H1 (cell line): ENCODE results near the gene NAP1L1. TPM values are rescaled to one million over a fixed set of nuclear protein-coding genes. Genes with fewer than 3 reads are reported as not detected.

ENCODE experiments used
- CTCF ChIA-PET: fragments of 300-600 bp; sonication (Branson Sonifier 250); formaldehyde crosslinking; loops from one replicate; lab custom pipeline; 2021; ENCODE audit not compliant: partially characterized antibody; lab: Charles Lee
- POLR2A ChIA-PET: fragments of 300-600 bp; sonication (Branson Sonifier 250); formaldehyde crosslinking; loops from one replicate; lab custom pipeline; 2021; ENCODE audit warnings: inconsistent platforms; ENCODE audit not compliant: partially characterized antibody; lab: Charles Lee
- DNase-seq, 2 experiments: peaks; one replicate each; pipeline versions ENCODE4 v3.0.0 to v3.0.0-alpha.2; 2010 to 2022; ENCODE audit warnings: low spot score in 2 of 2, low read depth in 1 of 2, mixed read lengths in 1 of 2
- FAIRE-seq: peaks from 2 replicates; lab custom pipeline; 2011; peaks lifted over from hg19 to GRCh38; lab: Jason Lieb, UNC
- H2AFZ ChIP-seq: 2 replicates; pipeline ENCODE4 v1.8.1; 2012; ENCODE audit warnings: low read length, inconsistent platforms
- H2AK5ac ChIP-seq: 2 replicates; pipeline ENCODE4 v1.6.1; 2013; ENCODE audit warnings: low read depth, low read length
- H2BK120ac ChIP-seq: replicated peaks from 2 replicates; pipeline ENCODE3; 2013; ENCODE audit warnings: low read depth, low read length, inconsistent platforms
- H2BK12ac ChIP-seq: 2 replicates; pipeline ENCODE4 v1.6.1; 2013; ENCODE audit warnings: low read depth, low read length
- H2BK15ac ChIP-seq: 2 replicates; pipeline ENCODE4 v1.6.1; 2013; ENCODE audit warnings: low read length
- H2BK20ac ChIP-seq: 2 replicates; pipeline ENCODE4 v1.6.1; 2013; ENCODE audit warnings: low read length
- H2BK5ac ChIP-seq: 2 replicates; pipeline ENCODE4 v1.6.1; 2013; ENCODE audit warnings: low read depth, low read length
- H3K14ac ChIP-seq: 2 replicates; pipeline ENCODE4 v1.6.1; 2013; ENCODE audit warnings: inconsistent platforms; ENCODE audit not compliant: insufficient read length
- H3K18ac ChIP-seq: 2 replicates; pipeline ENCODE4 v1.6.1; 2013; ENCODE audit warnings: low read length; ENCODE audit errors: extremely low read depth
- H3K23ac ChIP-seq: 2 replicates; pipeline ENCODE4 v1.6.1; 2013; ENCODE audit warnings: inconsistent platforms; ENCODE audit not compliant: insufficient read length
- H3K23me2 ChIP-seq: 2 replicates; pipeline ENCODE4 v1.6.1; 2013; ENCODE audit warnings: low read depth, low read length
- H3K27ac ChIP-seq: 2 replicates; pipeline ENCODE4 v1.6.1; 2011; ENCODE audit warnings: low read depth, low read length, inconsistent platforms
- H3K27me3 ChIP-seq, 4 experiments: replicated peaks in 1 of 4; 1 replicate in 1 of 4; 2 replicates in 3 of 4; pipeline versions ENCODE4 v1.6.1 to v1.8.1; 2011 to 2013; ENCODE audit warnings: low read length in 3 of 4, mild to moderate bottlenecking in 3 of 4, inconsistent platforms in 2 of 4, mixed read lengths in 2 of 4, moderate library complexity in 1 of 4; ENCODE audit not compliant: control insufficient read depth in 3 of 4, insufficient read depth in 3 of 4; ENCODE audit errors: extremely low read depth in 1 of 4
- H3K36me3 ChIP-seq, 4 experiments: 2 replicates each; pipeline versions ENCODE4 v1.6.1 to v1.8.1; 2011 to 2013; ENCODE audit warnings: mild to moderate bottlenecking in 4 of 4, low read length in 3 of 4, moderate library complexity in 2 of 4, control low read depth in 1 of 4, inconsistent platforms in 1 of 4; ENCODE audit not compliant: insufficient read depth in 4 of 4, control insufficient read depth in 2 of 4
- H3K4ac ChIP-seq: replicated peaks from 2 replicates; pipeline ENCODE3; 2013; ENCODE audit warnings: low read length, low read depth, mixed read lengths, inconsistent platforms; ENCODE audit not compliant: insufficient read length
- H3K4me1 ChIP-seq, 4 experiments: replicated peaks in 1 of 4; 1 replicate in 1 of 4; 2 replicates in 3 of 4; pipeline versions ENCODE4 v1.6.1 to v1.8.1; 2011 to 2013; ENCODE audit warnings: low read length in 3 of 4, inconsistent platforms in 2 of 4, mixed read lengths in 1 of 4; ENCODE audit not compliant: insufficient read depth in 4 of 4, control insufficient read depth in 3 of 4
- H3K4me2 ChIP-seq, 2 experiments: 2 replicates each; pipeline versions ENCODE4 v1.6.1 to v1.8.1; 2011 to 2013; ENCODE audit warnings: low read depth in 2 of 2, low read length in 2 of 2, control low read depth in 1 of 2, inconsistent platforms in 1 of 2, mild to moderate bottlenecking in 1 of 2; ENCODE audit not compliant: insufficient read depth in 1 of 2
- H3K4me3 ChIP-seq, 4 experiments: fragments of 200-600, 300-600 bp in 1 of 4; sonication (generic), shearing (Covaris generic), sonication (Bioruptor Twin) in 1 of 4; 2 replicates each; pipeline versions ENCODE4 v1.5.1 to v1.8.1; 2011 to 2016; ENCODE audit warnings: low read length in 4 of 4, low read depth in 3 of 4, control low read depth in 2 of 4, inconsistent platforms in 2 of 4, mild to moderate bottlenecking in 2 of 4, mixed read lengths in 1 of 4, moderate library complexity in 1 of 4; ENCODE audit not compliant: insufficient read depth in 2 of 4; ENCODE audit errors: extremely low read depth in 1 of 4
- H3K56ac ChIP-seq: replicated peaks from 2 replicates; pipeline ENCODE3; 2013; ENCODE audit warnings: low read depth, mild to moderate bottlenecking, mixed read lengths, low read length, inconsistent platforms; ENCODE audit not compliant: insufficient read length
- H3K79me1 ChIP-seq: 2 replicates; pipeline ENCODE4 v1.6.1; 2013; ENCODE audit warnings: low read depth, low read length, control low read depth
- H3K79me2 ChIP-seq, 2 experiments: 2 replicates each; pipeline versions ENCODE4 v1.6.1 to v1.8.1; 2012 to 2013; ENCODE audit warnings: low read length in 2 of 2, mild to moderate bottlenecking in 2 of 2, inconsistent platforms in 1 of 2; ENCODE audit not compliant: insufficient read depth in 2 of 2, control insufficient read depth in 1 of 2
- H3K9ac ChIP-seq, 4 experiments: replicated peaks in 1 of 4; 1 replicate in 1 of 4; 2 replicates in 3 of 4; pipeline versions ENCODE4 v1.6.1 to v1.8.1; 2011 to 2013; ENCODE audit warnings: low read depth in 3 of 4, low read length in 3 of 4, control low read depth in 2 of 4, mild to moderate bottlenecking in 2 of 4, moderate library complexity in 2 of 4, inconsistent platforms in 1 of 4; ENCODE audit errors: extremely low read depth in 1 of 4
- H3K9me3 ChIP-seq, 2 experiments: 2 replicates each; pipeline versions ENCODE4 v1.6.1 to v1.8.1; 2012 to 2013; ENCODE audit warnings: mild to moderate bottlenecking in 2 of 2, moderate library complexity in 2 of 2, control low read depth in 1 of 2, inconsistent platforms in 1 of 2, low read depth in 1 of 2, low read length in 1 of 2, mixed read lengths in 1 of 2; ENCODE audit not compliant: insufficient read depth in 2 of 2
- H4K20me1 ChIP-seq, 2 experiments: replicated peaks in 1 of 2; 2 replicates each; pipeline versions ENCODE3 to v1.8.1; 2011 to 2013; ENCODE audit warnings: inconsistent platforms in 2 of 2, low read length in 2 of 2, mild to moderate bottlenecking in 1 of 2; ENCODE audit not compliant: insufficient read depth in 2 of 2, control insufficient read depth in 1 of 2
- H4K5ac ChIP-seq: 2 replicates; pipeline ENCODE4 v1.6.1; 2013; ENCODE audit warnings: low read length, low read depth, mixed read lengths, inconsistent platforms; ENCODE audit not compliant: insufficient read length
- H4K8ac ChIP-seq: 2 replicates; pipeline ENCODE4 v1.8.0; 2013; ENCODE audit warnings: mild to moderate bottlenecking, moderate library complexity, low read length, inconsistent platforms; ENCODE audit not compliant: insufficient read depth; ENCODE audit errors: extremely low read depth
- H4K91ac ChIP-seq: replicated peaks from 2 replicates; pipeline ENCODE3; 2013; ENCODE audit warnings: low read length, mixed read lengths, inconsistent platforms; ENCODE audit not compliant: insufficient read length
- ASH2L ChIP-seq: fragments of 200-600, 300-600 bp; sonication (generic); IDR thresholded peaks from one replicate; pipeline ENCODE4 v1.7.1; 2017; ENCODE audit warnings: low read length
- ATF3 ChIP-seq: IDR thresholded peaks from 2 replicates; pipeline ENCODE4 v1.6.1; 2011; ENCODE audit warnings: low read depth, mild to moderate bottlenecking, low read length; ENCODE audit not compliant: insufficient read depth
- CBX5 ChIP-seq: fragments of 300-800, 300-1000 bp; sonication (generic); IDR thresholded peaks from 2 replicates; pipeline ENCODE4 v1.7.1; 2016; ENCODE audit warnings: antibody characterized with exemption, low read length, low read depth
- CEBPB ChIP-seq: IDR thresholded peaks from 2 replicates; pipeline ENCODE4 v1.6.1; 2012; ENCODE audit warnings: low read depth, low read length
- CHD2 ChIP-seq: IDR thresholded peaks from 2 replicates; pipeline ENCODE4 v1.6.1; 2012; ENCODE audit warnings: low read length, improper control_type of control experiment
- HDAC2 ChIP-seq, 2 experiments: fragments of 300-600 bp in 1 of 2; sonication (generic) in 1 of 2; IDR thresholded peaks; 2 replicates each; pipeline ENCODE4 v1.6.1; 2011 to 2012; ENCODE audit warnings: low read depth in 2 of 2, low read length in 2 of 2, mild to moderate bottlenecking in 2 of 2, moderate library complexity in 2 of 2, borderline replicate concordance in 1 of 2, inconsistent platforms in 1 of 2
- KDM1A ChIP-seq: fragments of 200-600, 300-600 bp; sonication (generic); IDR thresholded peaks from 2 replicates; pipeline ENCODE4 v1.7.1; 2016; ENCODE audit warnings: mild to moderate bottlenecking, low read length, borderline replicate concordance
- KDM4A ChIP-seq: IDR thresholded peaks from one replicate; pipeline ENCODE4 v1.7.1; 2012; ENCODE audit warnings: low read depth, mild to moderate bottlenecking, moderate library complexity, low read length, inconsistent platforms; ENCODE audit not compliant: severe bottlenecking
- MAX ChIP-seq: IDR thresholded peaks from 2 replicates; pipeline ENCODE4 v1.6.1; 2012; ENCODE audit warnings: inconsistent platforms
- NANOG ChIP-seq: IDR thresholded peaks from 2 replicates; pipeline ENCODE4 v1.6.1; 2011; ENCODE audit warnings: low read length, low read depth, mild to moderate bottlenecking, inconsistent platforms; ENCODE audit not compliant: insufficient read depth, poor library complexity, severe bottlenecking
- SIRT6 ChIP-seq: IDR thresholded peaks from one replicate; pipeline ENCODE4 v1.7.1; 2012; ENCODE audit warnings: low read length, inconsistent platforms
- SUZ12 ChIP-seq: fragments of 200-600 bp; sonication (generic); IDR thresholded peaks from 2 replicates; pipeline ENCODE4 v1.6.1; 2012; ENCODE audit warnings: mild to moderate bottlenecking, inconsistent platforms, low read length, moderate library complexity, mixed read lengths
- TEAD4 ChIP-seq: IDR thresholded peaks from 2 replicates; pipeline ENCODE4 v1.6.1; 2012; ENCODE audit warnings: low read depth, low read length, inconsistent platforms, mixed read lengths
- WGBS, 2 experiments: shearing (Covaris generic) in 1 of 2; methylation state at CpG; one replicate each; pipeline versions ENCODE4 v1.1.6 to v1.1.7; 2013 to 2015; ENCODE audit warnings: low lambda C conversion rate in 2 of 2, mixed read lengths in 2 of 2, inconsistent platforms in 1 of 2, low coverage in 1 of 2, missing lambda C conversion rate in 1 of 2; ENCODE audit not compliant: insufficient replicate concordance in 2 of 2, insufficient coverage in 1 of 2, insufficient read length in 1 of 2; ENCODE audit errors: extremely low coverage in 1 of 2, missing lambda C conversion rate in 1 of 2; 5-methylcytosine and 5-hydroxymethylcytosine counted together
- polyA plus RNA-seq, 7 experiments: library from polyadenylated mRNA; depleted of rRNA in 3 of 7; stranded (reverse) in 5 of 7; unstranded in 2 of 7; fragments of >200 nt in 5 of 7; fragments of 200-250 nt in 2 of 7; gene quantifications; 1 replicate in 5 of 7; 2 replicates in 1 of 7; 4 replicates in 1 of 7; pipeline versions ENCODE4 v1.2.1 to v1.2.3, GENCODE V29; 2011 to 2013; ENCODE audit warnings: missing spikeins in 2 of 7, mixed read lengths in 2 of 7
- total RNA-seq: library from RNA; stranded (reverse); fragmentation: NEBNext Ultra II Directional; extraction: Animal tissue kit (Norgen Biotek cat#: 25700); gene quantifications from 2 replicates; pipeline ENCODE4 v1.2.1, GENCODE V29; 2021

Gene NAP1L1
- total and polyA plus RNA-seq, 2 of the 8 experiments (the other 6 are each of a cell fraction or from before 2014, with no cell fraction given) = 202 to 1,159 TPM

- no peak overlapping the region for H4K91ac ChIP-seq
- 88% methylated on average over 3 of the region's 3 CpGs; no CpG with 5 or more reads in 1 of the 2 experiments for WGBS, 2 experiments
- no peaks in the 10 kb centered on the region; the same call in none of the 2 replicates for H3K79me1 ChIP-seq
- H3K9me3 ChIP-seq = peaks cover 4 to 6% of the 10 kb centered on the region in 2 experiments; a peak in 3 of 4 replicates
- POLR2A ChIA-PET = interaction anchor here (0.6 kb wide), 1 partner anchor 381 kb away, joined by 3 read pairs; no protein-coding TSS in a partner anchor
- H4K20me1 ChIP-seq = peaks cover 0 to 3% of the 10 kb centered on the region in 2 experiments
- no peak overlapping the region for H2BK20ac ChIP-seq
- no peak overlapping the region for H2AFZ ChIP-seq
- H3K14ac ChIP-seq = no peak overlapping the region
- no peaks in the 10 kb centered on the region for H3K27me3 ChIP-seq
- FAIRE-seq (no peak), DNase-seq (no peak)
- no peak overlapping the region for H3K4me2 ChIP-seq
- CTCF ChIA-PET = interaction anchor here (0.9 kb wide), 1 partner anchor 32 kb away, joined by 6 read pairs; no protein-coding TSS in a partner anchor
- peaks cover 0 to 7% (median 5%) of the 10 kb centered on the region in 4 experiments; a peak in 6 of 7 replicates for H3K4me1 ChIP-seq
- H3K4ac ChIP-seq = no peak overlapping the region
- no peak overlapping the region for H4K5ac ChIP-seq
- no peak overlapping the region for H3K18ac ChIP-seq
- H2BK15ac ChIP-seq = no peak overlapping the region
- peaks cover 6% of the 10 kb centered on the region; the same call in 1 of the 2 replicates for H3K23me2 ChIP-seq
- no peak overlapping the region for H2BK120ac ChIP-seq
- no peak overlapping the region for H3K23ac ChIP-seq
- H3K36me3 ChIP-seq = peaks cover 0 to 3% (median 0%) of the 10 kb centered on the region in 4 experiments; a peak in 1 of 8 replicates
- H3K27ac ChIP-seq = no peak overlapping the region
- no peak overlapping the region for H2AK5ac ChIP-seq
- H3K79me2 ChIP-seq = no peaks in the 10 kb centered on the region; a peak in 1 of 4 replicates
- no peak overlapping the region for H2BK5ac ChIP-seq
- H4K8ac ChIP-seq = no peak overlapping the region
- no peak overlapping the region for H3K9ac ChIP-seq
- H2BK12ac ChIP-seq = no peak overlapping the region
- H3K4me3 ChIP-seq = no peak overlapping the region
- H3K56ac ChIP-seq = no peak overlapping the region
- TF ChIP-seq ATF3 (no peak), NANOG (no peak), HDAC2 (IDR thresholded peaks at IDR 0.05; ENCODE audit: borderline replicate concordance in 1 of 2, low read depth in 2 of 2, low read length in 2 of 2) (no peak), KDM1A (no peak), CEBPB (no peak), CHD2 (no peak), MAX (no peak), SUZ12 (no peak), CBX5 (no peak), ASH2L (no peak), TEAD4 (no peak), KDM4A (no peak), SIRT6 (no peak)
Observed at GRCh38 chr12:76008428-76008827, 76.1 kb downstream of the NAP1L1 start.
